T-cell (primary cell): ENCODE measurements around the gene CDH8. TPM values are rescaled to one million over a fixed set of nuclear protein-coding genes. Genes with fewer than 3 reads are reported as not detected.

Experiments used
- ATAC-seq, 4 experiments: fragments of 200-7000 bp in 3 of 4; fragments of 150-1000 bp in 1 of 4; cut with Tn5 transposase; replicated peaks in 1 of 4; 1 replicate in 3 of 4; 2 replicates in 1 of 4; pipeline ENCODE4 v1.10.0; 2021; ENCODE audit warnings: moderate library complexity in 3 of 4, mild to moderate bottlenecking in 2 of 4, moderate number of reproducible peaks in 1 of 4
- CTCF ChIA-PET, 2 donors: fragments of 300-600 bp; sonication (Branson Sonifier 250); formaldehyde crosslinking; loops; one replicate each; lab custom pipeline; 2022; ENCODE audit warnings: antibody characterized with exemption in 2 of 2; lab: Charles Lee
- POLR2A ChIA-PET, 2 donors: fragments of 300-600 bp; sonication (Branson Sonifier 250); formaldehyde crosslinking; loops; one replicate each; lab custom pipeline; 2022; ENCODE audit warnings: antibody characterized with exemption in 2 of 2; lab: Charles Lee
- DNase-seq, 35 experiments: peaks; one replicate each; pipeline versions ENCODE4 v3.0.0 to v3.0.0-alpha.2; 2013 to 2023
- H3K27ac ChIP-seq: one replicate; pipeline ENCODE4 v1.5.1; 2013; ENCODE audit warnings: low read length
- H3K27me3 ChIP-seq, 2 experiments: replicated peaks in 1 of 2; 1 replicate in 1 of 2; 2 replicates in 1 of 2; pipeline versions ENCODE4 v1.6.1 to v1.7.0; 2013; ENCODE audit warnings: low read length in 1 of 2, mixed read lengths in 1 of 2; ENCODE audit not compliant: control insufficient read depth in 2 of 2, insufficient read depth in 2 of 2; ENCODE audit errors: extremely low read depth in 1 of 2
- H3K36me3 ChIP-seq, 2 donors: 1 replicate in 1 of 2; 2 replicates in 1 of 2; pipeline versions ENCODE4 v1.6.1 to v1.7.0; 2013; ENCODE audit warnings: low read length in 1 of 2; ENCODE audit not compliant: control insufficient read depth in 2 of 2, insufficient read depth in 1 of 2; ENCODE audit errors: extremely low read depth in 1 of 2
- H3K4me1 ChIP-seq, 2 experiments: 1 replicate in 1 of 2; 2 replicates in 1 of 2; pipeline versions ENCODE4 v1.6.1 to v1.7.0; 2013; ENCODE audit warnings: low read length in 2 of 2, mixed read lengths in 1 of 2; ENCODE audit not compliant: insufficient read depth in 2 of 2, control insufficient read depth in 1 of 2; ENCODE audit errors: extremely low read depth in 1 of 2
- H3K4me3 ChIP-seq, 2 donors: 1 replicate in 1 of 2; 2 replicates in 1 of 2; pipeline versions ENCODE4 v1.5.1 to v1.7.0; 2013; ENCODE audit warnings: mild to moderate bottlenecking in 2 of 2, low read length in 1 of 2, moderate library complexity in 1 of 2; ENCODE audit not compliant: control insufficient read depth in 1 of 2; ENCODE audit errors: extremely low read depth in 1 of 2
- H3K9me3 ChIP-seq: 2 replicates; pipeline ENCODE4 v1.7.0; 2013
- H3K27ac Mint-ChIP-seq, 2 donors: one replicate each; pipeline ENCODE4 v1.8.0; 2020 to 2021; ENCODE audit warnings: mild to moderate bottlenecking in 2 of 2, mixed read lengths in 2 of 2
- H3K27me3 Mint-ChIP-seq, 2 donors: one replicate each; pipeline ENCODE4 v1.8.0; 2021 to 2022; ENCODE audit warnings: mixed read lengths in 2 of 2
- H3K36me3 Mint-ChIP-seq: one replicate; pipeline ENCODE4 v1.8.0; 2021; ENCODE audit warnings: mixed read lengths
- H3K4me1 Mint-ChIP-seq, 3 donors: one replicate each; pipeline ENCODE4 v1.8.0; 2020 to 2022; ENCODE audit warnings: mixed read lengths in 3 of 3, mild to moderate bottlenecking in 1 of 3
- H3K4me3 Mint-ChIP-seq, 3 donors: one replicate each; pipeline ENCODE4 v1.8.0; 2020 to 2022; ENCODE audit warnings: mild to moderate bottlenecking in 3 of 3, mixed read lengths in 3 of 3, moderate library complexity in 3 of 3
- H3K9me3 Mint-ChIP-seq, 3 donors: one replicate each; pipeline ENCODE4 v1.8.0; 2020 to 2022; ENCODE audit warnings: mixed read lengths in 3 of 3
- WGBS: methylation state at CpG from one replicate; pipeline ENCODE4 v1.1.5; 2013; ENCODE audit warnings: missing lambda C conversion rate; ENCODE audit not compliant: insufficient coverage; 5-methylcytosine and 5-hydroxymethylcytosine counted together
- total RNA-seq, 35 experiments: library from RNA in 6 of 35; stranded (reverse) in 6 of 35; fragments of 120-200 nt in 1 of 35; gene quantifications; one replicate each; pipeline versions ENCODE4 v1.2.1 to v1.2.4 and lab custom pipeline; 2013 to 2026

CDH8 gene
- total RNA-seq, 5 donors from 2014 or later (not counting 1 experiment from before 2014, with no cell fraction given): 0.39 to 1.0 TPM; not detected in 3

GRCh38 chr16:62020681-62021080 is 15.6 kb downstream of the CDH8 start:
- no CpG with 5 or more reads among the region's 6 CpGs for WGBS
- Mint-ChIP-seq H3K4me1 (no peaks in the 10 kb centered on the region), H3K27me3 (no peaks in the 10 kb centered on the region), H3K27ac (no peak overlapping the region), H3K4me3 (no peak overlapping the region), H3K9me3 (peaks cover 4 to 32% (median 22%) of the 10 kb centered on the region in 3 donors), H3K36me3 (no peaks in the 10 kb centered on the region)
- no peaks in the 10 kb centered on the region for H3K27me3 ChIP-seq
- CTCF ChIA-PET: no interaction called here
- H3K4me3 ChIP-seq: no peak overlapping the region
- no peak for ATAC-seq
- POLR2A ChIA-PET: no interaction called here
- no peak overlapping the region for H3K27ac ChIP-seq
- no peaks in the 10 kb centered on the region for H3K36me3 ChIP-seq
- no peak for DNase-seq
- no peaks in the 10 kb centered on the region for H3K4me1 ChIP-seq
- H3K9me3 ChIP-seq: no peaks in the 10 kb centered on the region

- no peaks in the 10 kb centered on the region for H3K4me1 ChIP-seq
- H3K27ac Mint-ChIP-seq: no peak overlapping the region
- DNase-seq: no peak
- no peaks in the 10 kb centered on the region for H3K4me1 Mint-ChIP-seq
- no peaks in the 10 kb centered on the region for H3K9me3 ChIP-seq
- ChIA-PET POLR2A (no interaction called here), CTCF (no interaction called here)
- no CpG with 5 or more reads among the region's 1 CpG for WGBS
- H3K27ac ChIP-seq: no peak overlapping the region
- H3K36me3 ChIP-seq: no peaks in the 10 kb centered on the region
- H3K9me3 Mint-ChIP-seq: peaks cover 4 to 31% (median 21%) of the 10 kb centered on the region in 3 donors
- no peaks in the 10 kb centered on the region for H3K27me3 Mint-ChIP-seq
- no peaks in the 10 kb centered on the region for H3K36me3 Mint-ChIP-seq
- no peak overlapping the region for H3K4me3 ChIP-seq
- ATAC-seq: no peak
- H3K27me3 ChIP-seq: no peaks in the 10 kb centered on the region
- no peak overlapping the region for H3K4me3 Mint-ChIP-seq
These were observed 16.4 kb downstream of the CDH8 start for GRCh38 chr16:62019851-62020250.

- no peaks in the 10 kb centered on the region for H3K27me3 ChIP-seq
- ChIA-PET CTCF (no interaction called here), POLR2A (no interaction called here)
- no peak overlapping the region for H3K27ac ChIP-seq
- H3K36me3 ChIP-seq: no peaks in the 10 kb centered on the region
- ATAC-seq (no peak), DNase-seq (no peak)
- Mint-ChIP-seq H3K9me3 (peaks cover 7 to 25% (median 21%) of the 10 kb centered on the region in 3 donors), H3K4me3 (no peak overlapping the region), H3K4me1 (no peaks in the 10 kb centered on the region), H3K36me3 (no peaks in the 10 kb centered on the region), H3K27me3 (no peaks in the 10 kb centered on the region), H3K27ac (no peak overlapping the region)
- 83% methylated on average over 5 of the region's 15 CpGs for WGBS
- no peaks in the 10 kb centered on the region for H3K4me1 ChIP-seq
- H3K4me3 ChIP-seq: no peak overlapping the region
- no peaks in the 10 kb centered on the region for H3K9me3 ChIP-seq
These were observed 17.8 kb downstream of the CDH8 start for GRCh38 chr16:62018301-62019060.

GRCh38 chr16:62014319-62014923 is 21.8 kb downstream of the CDH8 start:
- H3K4me1 ChIP-seq: no peaks in the 10 kb centered on the region
- H3K27me3 Mint-ChIP-seq: no peaks in the 10 kb centered on the region
- no peak overlapping the region for H3K4me3 Mint-ChIP-seq
- H3K9me3 ChIP-seq: no peaks in the 10 kb centered on the region
- no peaks in the 10 kb centered on the region for H3K36me3 ChIP-seq
- WGBS: 94% methylated on average over 3 of the region's 8 CpGs
- H3K36me3 Mint-ChIP-seq: no peaks in the 10 kb centered on the region
- no peak overlapping the region for H3K27ac ChIP-seq
- ATAC-seq: no peak
- no peak overlapping the region for H3K4me3 ChIP-seq
- no peaks in the 10 kb centered on the region for H3K4me1 Mint-ChIP-seq
- DNase-seq: no peak
- H3K27ac Mint-ChIP-seq: no peak overlapping the region
- ChIA-PET POLR2A (no interaction called here), CTCF (no interaction called here)
- H3K27me3 ChIP-seq: no peaks in the 10 kb centered on the region
- H3K9me3 Mint-ChIP-seq: peaks cover 10 to 15% (median 14%) of the 10 kb centered on the region in 3 donors

- no peaks in the 10 kb centered on the region for H3K36me3 Mint-ChIP-seq
- POLR2A ChIA-PET: no interaction called here
- no peaks in the 10 kb centered on the region for H3K9me3 ChIP-seq
- ATAC-seq (no peak), DNase-seq (no peak)
- WGBS: 100% methylated on average over 1 of the region's 4 CpGs
- H3K27me3 Mint-ChIP-seq: no peaks in the 10 kb centered on the region
- H3K27me3 ChIP-seq: no peaks in the 10 kb centered on the region
- H3K36me3 ChIP-seq: no peaks in the 10 kb centered on the region
- H3K4me3 Mint-ChIP-seq: no peak overlapping the region
- no peak overlapping the region for H3K27ac ChIP-seq
- no peaks in the 10 kb centered on the region for H3K4me1 ChIP-seq
- CTCF ChIA-PET: no interaction called here
- peaks cover 15 to 18% (median 18%) of the 10 kb centered on the region in 3 donors for H3K9me3 Mint-ChIP-seq
- H3K4me1 Mint-ChIP-seq: no peaks in the 10 kb centered on the region
- no peak overlapping the region for H3K27ac Mint-ChIP-seq
- H3K4me3 ChIP-seq: no peak overlapping the region
These were observed 26.1 kb downstream of the CDH8 start for GRCh38 chr16:62010186-62010585.

- Mint-ChIP-seq H3K27me3 (no peaks in the 10 kb centered on the region), H3K27ac (no peak overlapping the region), H3K4me3 (no peak overlapping the region), H3K36me3 (no peaks in the 10 kb centered on the region), H3K4me1 (no peaks in the 10 kb centered on the region), H3K9me3 (peaks cover 19 to 24% (median 20%) of the 10 kb centered on the region in 3 donors)
- Histone ChIP-seq H3K4me3 (no peak overlapping the region), H3K4me1 (no peaks in the 10 kb centered on the region), H3K27ac (no peak overlapping the region), H3K9me3 (no peaks in the 10 kb centered on the region), H3K36me3 (no peaks in the 10 kb centered on the region), H3K27me3 (no peaks in the 10 kb centered on the region)
- WGBS: no CpG with 5 or more reads among the region's 2 CpGs
- no peak for ATAC-seq
- ChIA-PET CTCF (no interaction called here), POLR2A (interaction anchor here in 1 of 2 donors (0.7 kb wide), 1 partner anchor 11 kb away, joined by 3 read pairs; no protein-coding TSS in a partner anchor)
- DNase-seq: no peak
These were observed 37.8 kb downstream of the CDH8 start for GRCh38 chr16:61998460-61998859.
